Glutamatergic neuron (in vitro differentiated cells): ENCODE results near the gene FUT3. TPM values are rescaled to one million over a fixed set of nuclear protein-coding genes. Genes with fewer than 3 reads are reported as not detected.

Experiments used
- DNase-seq: peaks from one replicate; pipeline ENCODE4 v3.0.0; 2022
- H3K27ac Mint-ChIP-seq: one replicate; pipeline ENCODE4 v1.8.0; 2020; ENCODE audit warnings: mild to moderate bottlenecking, mixed read lengths, inconsistent platforms; ENCODE audit not compliant: unreplicated experiment
- H3K27me3 Mint-ChIP-seq: one replicate; pipeline ENCODE4 v1.8.0; 2020; ENCODE audit warnings: mild to moderate bottlenecking, moderate library complexity, mixed read lengths, inconsistent platforms; ENCODE audit not compliant: unreplicated experiment
- H3K36me3 Mint-ChIP-seq: one replicate; pipeline ENCODE4 v1.8.0; 2020; ENCODE audit warnings: mild to moderate bottlenecking, mixed read lengths, inconsistent platforms; ENCODE audit not compliant: unreplicated experiment
- H3K4me1 Mint-ChIP-seq: one replicate; pipeline ENCODE4 v1.8.0; 2020; ENCODE audit warnings: mild to moderate bottlenecking, low read depth, mixed read lengths, inconsistent platforms; ENCODE audit not compliant: unreplicated experiment
- H3K4me3 Mint-ChIP-seq: one replicate; pipeline ENCODE4 v1.8.0; 2020; ENCODE audit warnings: mild to moderate bottlenecking, mixed read lengths, inconsistent platforms; ENCODE audit not compliant: unreplicated experiment
- H3K9me3 Mint-ChIP-seq: one replicate; pipeline ENCODE4 v1.8.0; 2020; ENCODE audit warnings: mild to moderate bottlenecking, moderate library complexity, mixed read lengths, inconsistent platforms; ENCODE audit not compliant: unreplicated experiment
- total RNA-seq: library from RNA; stranded (reverse); fragmentation: NEBNext Ultra II Directional; extraction: Animal tissue kit (Norgen Biotek cat#: 25700); gene quantifications from one replicate; pipeline ENCODE4 v1.2.1, GENCODE V29; 2021; ENCODE audit not compliant: unreplicated experiment
- TF ChIP-seq, protein P1 (sequence below): fragments of 200-600 bp; sonication (generic); IDR thresholded peaks from one replicate; pipeline ENCODE4 v1.5.0; 2021; ENCODE audit not compliant: partially characterized antibody, unreplicated experiment

Gene FUT3
- total RNA-seq, 1 donor from 2014 or later = not detected

DNA sequence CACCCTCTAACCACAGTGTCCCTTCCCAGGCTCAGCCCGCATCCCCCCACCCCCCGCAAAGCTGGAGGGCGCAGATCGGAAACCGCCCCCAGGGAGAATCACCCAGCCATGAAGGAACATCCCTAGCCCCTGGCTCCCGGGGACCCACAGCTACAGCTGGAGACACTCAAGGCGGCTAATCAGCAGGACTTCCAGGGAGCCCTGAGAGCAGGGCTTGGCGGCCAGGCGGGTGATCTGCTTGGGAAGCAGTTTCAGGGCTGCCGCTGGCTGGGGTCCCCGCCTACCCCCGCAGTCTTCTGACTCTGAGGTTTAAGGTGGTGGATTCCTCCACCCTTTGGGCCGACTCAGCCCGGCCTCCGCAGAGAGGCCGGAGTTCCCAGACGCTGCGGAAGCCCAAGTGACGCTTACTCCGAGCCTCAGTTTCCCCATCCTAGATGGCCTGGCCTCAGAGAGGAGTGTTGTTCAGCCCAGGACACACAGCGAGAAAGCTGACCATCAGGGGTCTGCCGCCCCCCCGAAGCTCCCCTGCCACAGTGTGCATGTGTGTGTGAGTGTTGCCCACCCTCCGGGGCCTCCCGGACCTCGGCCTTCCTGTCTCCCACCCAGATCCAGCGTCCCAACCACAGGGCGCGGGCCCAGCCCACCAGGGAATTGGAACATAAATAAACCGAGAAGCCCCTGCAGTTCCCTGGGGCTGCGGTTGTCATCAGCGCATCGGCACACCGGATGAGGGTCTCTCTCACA, 21.5 kb downstream of the FUT3 start:
- peaks cover 8% of the 10 kb centered on the region for H3K9me3 Mint-ChIP-seq
- peaks cover 10% of the 10 kb centered on the region for H3K27me3 Mint-ChIP-seq
- TF ChIP-seq, protein P1, sequence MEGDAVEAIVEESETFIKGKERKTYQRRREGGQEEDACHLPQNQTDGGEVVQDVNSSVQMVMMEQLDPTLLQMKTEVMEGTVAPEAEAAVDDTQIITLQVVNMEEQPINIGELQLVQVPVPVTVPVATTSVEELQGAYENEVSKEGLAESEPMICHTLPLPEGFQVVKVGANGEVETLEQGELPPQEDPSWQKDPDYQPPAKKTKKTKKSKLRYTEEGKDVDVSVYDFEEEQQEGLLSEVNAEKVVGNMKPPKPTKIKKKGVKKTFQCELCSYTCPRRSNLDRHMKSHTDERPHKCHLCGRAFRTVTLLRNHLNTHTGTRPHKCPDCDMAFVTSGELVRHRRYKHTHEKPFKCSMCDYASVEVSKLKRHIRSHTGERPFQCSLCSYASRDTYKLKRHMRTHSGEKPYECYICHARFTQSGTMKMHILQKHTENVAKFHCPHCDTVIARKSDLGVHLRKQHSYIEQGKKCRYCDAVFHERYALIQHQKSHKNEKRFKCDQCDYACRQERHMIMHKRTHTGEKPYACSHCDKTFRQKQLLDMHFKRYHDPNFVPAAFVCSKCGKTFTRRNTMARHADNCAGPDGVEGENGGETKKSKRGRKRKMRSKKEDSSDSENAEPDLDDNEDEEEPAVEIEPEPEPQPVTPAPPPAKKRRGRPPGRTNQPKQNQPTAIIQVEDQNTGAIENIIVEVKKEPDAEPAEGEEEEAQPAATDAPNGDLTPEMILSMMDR = no peak
- H3K4me3 Mint-ChIP-seq = peak overlapping the region; percentile 35
- no peak for DNase-seq
- H3K27ac Mint-ChIP-seq = peak overlapping the region; percentile 3
- H3K4me1 Mint-ChIP-seq = no peaks in the 10 kb centered on the region
- H3K36me3 Mint-ChIP-seq = no peaks in the 10 kb centered on the region

DNA sequence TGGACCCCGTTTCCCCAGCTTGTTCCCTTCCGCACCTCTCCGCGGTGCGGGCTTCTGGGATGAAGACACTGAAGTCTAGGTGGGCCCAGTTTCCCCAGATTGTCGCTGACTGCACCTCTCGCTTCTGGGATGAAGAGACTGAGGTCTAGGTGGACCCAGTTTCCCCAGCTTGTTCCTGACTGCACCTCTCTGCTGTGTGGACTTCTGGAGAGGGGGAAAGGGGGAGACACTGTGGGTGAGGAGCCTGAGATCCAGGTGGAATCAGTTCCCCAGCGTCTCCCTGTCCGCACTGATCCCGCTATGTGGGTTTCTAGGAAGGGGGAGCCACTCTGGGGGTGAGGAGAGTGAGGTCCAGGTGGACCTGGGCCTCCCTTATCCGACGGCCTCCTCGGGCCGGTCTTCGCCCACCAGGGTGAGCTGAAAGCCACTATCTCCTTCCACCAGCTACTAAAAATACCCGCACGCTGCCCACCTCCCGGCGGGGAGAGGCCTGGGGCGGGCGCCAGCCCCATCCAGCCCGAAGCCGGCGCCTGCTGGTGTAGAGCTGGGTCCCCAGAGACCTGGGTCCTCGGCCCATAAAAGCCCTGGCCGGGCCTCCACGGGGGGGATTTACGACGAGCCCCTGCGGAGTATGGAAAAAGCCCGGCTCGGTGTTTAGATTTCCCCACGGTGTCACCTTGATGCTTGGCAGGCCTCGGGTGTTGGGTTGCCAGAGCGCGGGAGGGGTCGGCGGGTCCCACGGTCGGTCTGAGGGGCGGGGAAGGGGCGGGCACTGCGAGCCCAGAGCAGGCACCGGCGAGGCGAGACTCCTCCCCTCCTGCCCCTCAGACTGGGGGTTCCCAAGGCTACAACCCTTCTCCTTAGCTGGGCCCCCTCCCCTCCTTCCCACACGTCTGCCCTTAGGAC, 22.3 kb downstream of the FUT3 start:
- no peaks in the 10 kb centered on the region for H3K36me3 Mint-ChIP-seq
- DNase-seq = peak; percentile 62
- peaks cover 10% of the 10 kb centered on the region for H3K27me3 Mint-ChIP-seq
- no peaks in the 10 kb centered on the region for H3K4me1 Mint-ChIP-seq
- TF ChIP-seq, protein P1 = no peak
- H3K4me3 Mint-ChIP-seq = peak overlapping the region; percentile 87
- peaks cover 8% of the 10 kb centered on the region for H3K9me3 Mint-ChIP-seq
- H3K27ac Mint-ChIP-seq = peak overlapping the region; percentile 94

DNA sequence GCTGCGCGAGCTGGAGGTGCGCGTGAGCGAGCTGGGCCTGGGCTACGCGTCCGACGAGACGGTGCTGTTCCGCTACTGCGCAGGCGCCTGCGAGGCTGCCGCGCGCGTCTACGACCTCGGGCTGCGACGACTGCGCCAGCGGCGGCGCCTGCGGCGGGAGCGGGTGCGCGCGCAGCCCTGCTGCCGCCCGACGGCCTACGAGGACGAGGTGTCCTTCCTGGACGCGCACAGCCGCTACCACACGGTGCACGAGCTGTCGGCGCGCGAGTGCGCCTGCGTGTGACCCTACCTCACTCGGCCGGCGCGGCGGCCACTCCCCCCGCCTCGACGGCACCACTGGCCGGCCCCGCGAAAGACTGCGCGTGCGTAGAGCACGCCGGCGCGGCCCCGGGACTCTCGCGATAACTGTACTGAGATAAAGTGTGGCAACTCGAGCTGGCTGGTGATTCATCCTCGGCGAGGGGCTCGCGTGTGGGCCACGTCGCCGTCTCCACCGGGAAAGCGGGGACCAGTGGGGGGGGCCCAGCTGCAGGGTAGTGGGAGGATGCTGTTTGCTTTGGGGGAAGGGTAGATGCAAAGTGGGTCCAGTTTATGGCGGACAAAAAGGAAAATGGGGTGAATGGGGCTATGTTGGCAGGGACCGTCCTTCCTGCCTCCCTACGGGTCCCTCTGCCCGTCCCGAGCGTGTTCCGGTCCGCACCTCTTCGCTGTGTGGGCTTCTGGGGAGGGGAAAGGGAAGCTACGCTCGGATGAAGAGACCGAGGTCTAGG, 23.2 kb downstream of the FUT3 start:
- peaks cover 8% of the 10 kb centered on the region for H3K9me3 Mint-ChIP-seq
- TF ChIP-seq, protein P1 = no peak
- peak; percentile 96 for DNase-seq
- H3K36me3 Mint-ChIP-seq = no peaks in the 10 kb centered on the region
- peaks cover 8% of the 10 kb centered on the region for H3K27me3 Mint-ChIP-seq
- H3K4me1 Mint-ChIP-seq = no peaks in the 10 kb centered on the region
- H3K27ac Mint-ChIP-seq = peak overlapping the region; percentile 94
- H3K4me3 Mint-ChIP-seq = peak overlapping the region; percentile 87

DNA sequence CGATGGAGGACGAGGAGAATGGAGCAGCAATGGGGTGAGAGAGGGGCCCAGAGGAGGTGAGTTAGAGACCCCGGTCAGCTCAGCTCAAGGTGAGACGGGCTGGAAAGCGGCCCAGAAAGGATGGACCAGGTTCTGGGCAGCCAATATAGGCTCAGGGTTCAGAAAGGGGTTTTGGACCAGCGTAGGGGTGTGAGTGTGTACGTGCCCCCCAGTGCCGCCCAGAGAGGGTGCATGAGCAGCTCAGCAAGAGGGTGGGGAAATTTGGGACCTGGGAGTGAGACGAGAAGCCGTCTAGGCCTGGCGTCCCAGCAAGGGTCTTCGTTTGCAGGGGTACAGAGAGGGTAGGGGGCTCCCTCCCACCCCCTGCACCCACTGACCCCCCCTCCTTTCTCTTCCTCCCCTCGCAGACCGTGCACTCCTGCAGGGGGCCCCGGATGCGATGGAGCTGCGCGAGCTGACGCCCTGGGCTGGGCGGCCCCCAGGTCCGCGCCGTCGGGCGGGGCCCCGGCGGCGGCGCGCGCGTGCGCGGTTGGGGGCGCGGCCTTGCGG, 23.8 kb downstream of the FUT3 start:
- Mint-ChIP-seq H3K27ac (peak overlapping the region; percentile 52), H3K4me1 (no peaks in the 10 kb centered on the region), H3K36me3 (no peaks in the 10 kb centered on the region), H3K4me3 (peak overlapping the region; percentile 91), H3K9me3 (peaks cover 8% of the 10 kb centered on the region), H3K27me3 (peaks cover 8% of the 10 kb centered on the region)
- TF ChIP-seq, protein P1 = no peak
- DNase-seq = no peak
